RWPE2 (cell line): ENCODE data around the gene MAT1A.
"Not testable (repeated sequence)": the region's sequence is repeated elsewhere in the genome, so short reads cannot be mapped to it uniquely, and the experiment has no call there.

Experiments used
- ATAC-seq: fragments of 200-7000 bp; cut with Tn5 transposase; 3 replicates; pipeline ENCODE4 v1.9.1; 2021; ENCODE audit warnings: low read depth
- DNase-seq: peaks from one replicate; pipeline ENCODE4 v3.0.0-alpha.2; 2020; ENCODE audit warnings: low spot score
- H3K27ac ChIP-seq: fragments of 450-650 bp; 2 replicates; pipeline ENCODE4 v1.5.1; 2017; ENCODE audit warnings: mild to moderate bottlenecking; ENCODE audit not compliant: poor library complexity, severe bottlenecking
- H3K27me3 ChIP-seq: fragments of 250-450 bp; sonication (Bioruptor Pico); 2 replicates; pipeline ENCODE4 v1.5.1; 2021; ENCODE audit warnings: mild to moderate bottlenecking, moderate library complexity; ENCODE audit not compliant: insufficient read depth, poor library complexity, severe bottlenecking
- H3K36me3 ChIP-seq: fragments of 250-450 bp; sonication (Bioruptor Pico); 2 replicates; pipeline ENCODE4 v1.5.1; 2020; ENCODE audit warnings: low read depth, mild to moderate bottlenecking, moderate library complexity
- H3K4me1 ChIP-seq: fragments of 250-450 bp; sonication (Bioruptor Pico); 2 replicates; pipeline ENCODE4 v1.5.1; 2021; ENCODE audit warnings: mild to moderate bottlenecking, moderate library complexity; ENCODE audit not compliant: insufficient read depth, poor library complexity, severe bottlenecking
- H3K4me3 ChIP-seq: fragments of 250-450 bp; sonication (Bioruptor Pico); 2 replicates; pipeline ENCODE4 v1.5.1; 2021; ENCODE audit warnings: mild to moderate bottlenecking, moderate library complexity; ENCODE audit not compliant: severe bottlenecking
- H3K9me3 ChIP-seq: fragments of 250-450 bp; sonication (Bioruptor Pico); 2 replicates; pipeline ENCODE4 v1.5.1; 2021; ENCODE audit warnings: mild to moderate bottlenecking, moderate library complexity; ENCODE audit not compliant: severe bottlenecking
- TF ChIP-seq, protein P1 (sequence below): fragments of 450-650 bp; IDR thresholded peaks from one replicate; pipeline ENCODE4 v1.5.1; 2017; ENCODE audit warnings: mild to moderate bottlenecking, moderate library complexity; ENCODE audit not compliant: poor library complexity, severe bottlenecking

MAT1A gene

DNA sequence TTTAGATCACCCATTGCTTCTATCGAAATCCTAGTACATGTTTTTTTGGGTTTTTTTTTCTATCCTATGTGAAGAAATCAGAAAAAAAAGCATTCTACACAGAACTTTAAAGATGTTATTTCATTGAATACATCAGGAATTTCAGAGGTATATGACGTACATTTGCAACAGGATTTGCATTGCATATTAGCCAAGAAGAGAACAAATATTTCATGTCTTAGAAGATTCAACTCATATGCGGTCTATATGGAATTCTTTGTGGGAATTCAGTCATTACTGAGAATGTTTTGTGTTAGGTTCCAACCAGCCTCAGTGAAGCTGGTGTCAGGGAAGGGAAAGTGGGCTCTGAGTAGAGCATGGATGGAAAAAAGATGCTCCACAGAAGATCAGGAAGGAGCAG is 45.1 kb downstream of the MAT1A start:
- H3K36me3 ChIP-seq, H3K27me3 ChIP-seq, H3K27ac ChIP-seq, ATAC-seq, H3K9me3 ChIP-seq, DNase-seq, H3K4me1 ChIP-seq, H3K4me3 ChIP-seq: not testable (repeated sequence)

DNA sequence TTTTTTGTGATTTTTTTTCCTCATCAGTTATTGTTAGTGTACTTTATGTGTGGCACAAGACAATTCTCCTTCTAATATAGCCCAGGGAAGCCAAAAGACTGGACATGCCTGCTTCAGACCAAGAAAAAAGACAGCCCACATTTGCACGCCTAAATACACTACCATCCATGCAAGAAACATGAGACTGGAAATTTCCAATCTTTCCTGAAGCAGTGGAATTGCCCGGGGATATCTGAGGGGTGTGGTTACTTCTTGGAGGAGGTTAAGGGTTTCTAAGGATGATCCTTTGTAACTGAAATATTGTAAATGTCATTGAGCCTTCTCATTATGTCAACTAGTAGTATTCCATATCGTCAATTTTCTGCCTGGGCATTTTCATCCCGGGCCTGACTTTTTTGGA is 47.1 kb downstream of the MAT1A start:
- not testable (repeated sequence) for H3K9me3 ChIP-seq, DNase-seq, H3K27ac ChIP-seq, H3K4me3 ChIP-seq, H3K27me3 ChIP-seq, H3K4me1 ChIP-seq, ATAC-seq, H3K36me3 ChIP-seq

DNA sequence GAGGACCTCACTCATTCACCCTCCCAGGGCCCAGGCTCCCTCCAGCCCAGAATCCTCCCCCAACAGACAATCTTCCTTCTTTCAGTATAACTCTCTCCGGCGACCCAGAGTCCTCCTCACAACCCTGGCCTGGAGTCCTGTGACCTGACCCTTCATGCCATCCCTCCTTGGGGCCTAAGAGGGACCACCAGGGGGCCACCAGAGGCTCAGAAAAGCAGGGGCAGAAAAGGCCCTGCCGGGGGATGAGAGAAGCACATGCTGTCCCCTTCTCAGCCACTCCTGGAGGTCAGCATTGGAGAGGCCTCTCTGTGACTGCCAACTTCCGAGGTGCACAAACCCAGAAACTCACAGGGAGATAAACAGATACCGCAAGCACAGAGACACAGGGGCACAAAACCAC is 53.0 kb downstream of the MAT1A start:
- DNase-seq, H3K4me3 ChIP-seq, H3K36me3 ChIP-seq, H3K4me1 ChIP-seq, H3K27ac ChIP-seq, H3K9me3 ChIP-seq, ATAC-seq, H3K27me3 ChIP-seq: not testable (repeated sequence)

DNA sequence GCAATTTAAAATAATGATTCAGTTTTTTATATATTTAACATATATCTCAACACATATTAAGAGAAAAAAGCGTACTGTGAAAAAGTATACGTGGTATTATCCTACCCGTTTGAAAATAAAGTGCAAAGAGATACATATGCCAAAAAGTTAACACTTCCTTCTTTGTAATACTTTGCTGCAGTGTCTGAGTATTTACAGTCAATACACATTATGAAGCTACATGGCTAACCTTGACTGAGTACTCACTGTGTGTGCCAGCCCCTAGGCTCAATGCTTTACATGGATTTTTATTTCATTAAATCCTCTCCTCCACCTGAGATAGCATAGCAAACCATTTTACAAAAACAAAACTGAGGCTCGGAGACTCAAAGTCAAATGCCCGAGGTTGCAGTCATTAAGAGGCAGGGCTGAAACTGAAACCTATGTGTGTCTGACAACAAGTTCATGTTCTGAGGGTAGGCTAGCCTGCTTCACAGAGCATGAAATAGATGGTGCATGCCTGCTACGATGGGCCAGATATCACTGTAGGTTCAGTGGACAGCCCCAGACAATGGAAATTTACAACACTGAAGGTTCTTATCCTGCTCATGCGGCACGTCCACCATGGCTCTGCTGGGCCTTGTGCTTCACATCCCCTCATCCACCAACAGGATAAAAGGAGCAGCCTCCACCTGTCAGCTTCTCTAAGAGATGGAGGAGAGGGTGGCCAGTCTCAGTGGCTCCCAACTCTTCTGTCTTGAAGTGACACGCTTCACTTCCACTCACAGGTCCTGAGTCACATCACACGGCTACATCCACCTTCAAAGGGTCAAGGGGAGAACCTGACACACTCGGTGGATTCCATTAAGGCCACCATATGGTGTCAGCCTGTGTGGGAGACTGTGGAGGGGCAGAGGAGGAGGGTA is 54.9 kb downstream of the MAT1A start:
- not testable (repeated sequence) for ATAC-seq, H3K27me3 ChIP-seq, H3K4me1 ChIP-seq, H3K4me3 ChIP-seq, DNase-seq, H3K9me3 ChIP-seq, H3K27ac ChIP-seq, H3K36me3 ChIP-seq

DNA sequence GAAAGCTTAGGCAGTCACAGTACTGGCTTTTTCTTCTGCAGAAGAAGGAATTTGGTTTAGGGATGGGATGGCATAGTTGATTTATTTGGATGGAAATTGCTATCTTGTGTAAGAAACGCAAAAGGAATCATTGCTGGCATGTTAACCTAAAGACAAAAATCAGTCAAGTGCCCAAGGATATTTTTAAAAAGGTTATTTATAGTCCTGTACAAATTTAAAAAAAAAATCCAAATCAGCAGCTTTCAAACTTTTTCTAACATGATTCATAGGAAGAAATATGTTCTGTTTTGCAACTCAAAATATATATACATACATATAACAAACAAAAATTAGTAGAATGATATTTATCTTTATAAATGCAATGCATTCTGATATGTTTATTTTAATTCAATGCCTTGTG is 55.6 kb downstream of the MAT1A start:
- DNase-seq, H3K27ac ChIP-seq, ATAC-seq, H3K4me1 ChIP-seq, H3K9me3 ChIP-seq, H3K36me3 ChIP-seq, H3K4me3 ChIP-seq, H3K27me3 ChIP-seq: not testable (repeated sequence)

DNA sequence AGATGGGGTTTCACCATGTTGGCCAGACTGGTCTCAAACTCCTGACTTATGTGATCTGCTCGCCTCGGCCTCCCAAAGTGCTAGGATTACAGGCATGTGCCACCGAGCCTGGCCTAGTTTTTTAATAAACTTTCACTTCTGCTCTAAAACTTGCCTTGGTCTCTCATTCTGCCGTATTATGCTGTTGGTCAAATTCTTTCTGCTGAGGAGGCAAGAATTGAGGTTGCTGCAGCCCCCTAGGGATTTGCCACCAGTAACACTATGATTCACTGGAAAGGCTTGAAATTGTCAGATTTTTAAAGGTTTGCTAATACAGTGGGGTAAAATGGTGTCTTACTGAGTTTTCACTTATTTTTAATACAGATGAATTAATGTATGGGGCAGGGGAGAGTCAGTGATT is 62.7 kb downstream of the MAT1A start:
- not testable (repeated sequence) for H3K4me3 ChIP-seq, ATAC-seq, H3K4me1 ChIP-seq, H3K9me3 ChIP-seq, H3K36me3 ChIP-seq, DNase-seq, H3K27ac ChIP-seq, H3K27me3 ChIP-seq

DNA sequence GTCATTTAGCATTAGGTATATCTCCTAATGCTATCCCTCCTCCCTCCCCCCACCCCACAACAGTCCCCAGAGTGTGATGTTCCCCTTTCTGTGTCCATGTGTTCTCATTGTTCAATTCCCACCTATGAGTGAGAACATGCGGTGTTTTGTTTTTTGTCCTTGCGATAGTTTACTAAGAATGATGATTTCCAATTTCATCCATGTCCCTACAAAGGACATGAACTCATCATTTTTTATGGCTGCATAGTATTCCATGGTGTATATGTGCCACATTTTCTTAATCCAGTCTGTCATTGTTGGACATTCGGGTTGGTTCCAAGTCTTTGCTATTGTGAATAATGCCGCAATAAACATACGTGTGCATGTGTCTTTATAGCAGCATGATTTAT is 66.4 kb downstream of the MAT1A start:
- TF ChIP-seq, protein P1, sequence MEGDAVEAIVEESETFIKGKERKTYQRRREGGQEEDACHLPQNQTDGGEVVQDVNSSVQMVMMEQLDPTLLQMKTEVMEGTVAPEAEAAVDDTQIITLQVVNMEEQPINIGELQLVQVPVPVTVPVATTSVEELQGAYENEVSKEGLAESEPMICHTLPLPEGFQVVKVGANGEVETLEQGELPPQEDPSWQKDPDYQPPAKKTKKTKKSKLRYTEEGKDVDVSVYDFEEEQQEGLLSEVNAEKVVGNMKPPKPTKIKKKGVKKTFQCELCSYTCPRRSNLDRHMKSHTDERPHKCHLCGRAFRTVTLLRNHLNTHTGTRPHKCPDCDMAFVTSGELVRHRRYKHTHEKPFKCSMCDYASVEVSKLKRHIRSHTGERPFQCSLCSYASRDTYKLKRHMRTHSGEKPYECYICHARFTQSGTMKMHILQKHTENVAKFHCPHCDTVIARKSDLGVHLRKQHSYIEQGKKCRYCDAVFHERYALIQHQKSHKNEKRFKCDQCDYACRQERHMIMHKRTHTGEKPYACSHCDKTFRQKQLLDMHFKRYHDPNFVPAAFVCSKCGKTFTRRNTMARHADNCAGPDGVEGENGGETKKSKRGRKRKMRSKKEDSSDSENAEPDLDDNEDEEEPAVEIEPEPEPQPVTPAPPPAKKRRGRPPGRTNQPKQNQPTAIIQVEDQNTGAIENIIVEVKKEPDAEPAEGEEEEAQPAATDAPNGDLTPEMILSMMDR = peak; percentile 33
- H3K4me3 ChIP-seq = not testable (repeated sequence)

More for the DNA sequence above, 66.4 kb downstream of the MAT1A start:
- not testable (repeated sequence) for H3K27me3 ChIP-seq, ATAC-seq, H3K9me3 ChIP-seq, DNase-seq, H3K36me3 ChIP-seq, H3K4me1 ChIP-seq, H3K27ac ChIP-seq
